Mesenchymal stem cell (in vitro differentiated cells and primary cell): Measurements from ENCODE around the gene RNF157.

ENCODE experiments used
- DNase-seq: peaks from one replicate; pipeline ENCODE4 v3.0.0-alpha.2; 2013
- H2AFZ ChIP-seq: one replicate; pipeline ENCODE4 v1.6.1; 2013; ENCODE audit warnings: low read depth, mild to moderate bottlenecking, control low read depth, inconsistent platforms, low read length, moderate library complexity
- H2AK5ac ChIP-seq: 2 replicates; pipeline ENCODE4 v1.6.1; 2013; ENCODE audit warnings: low read length, moderate library complexity, mild to moderate bottlenecking, inconsistent platforms; ENCODE audit not compliant: severe bottlenecking
- H2BK120ac ChIP-seq: one replicate; pipeline ENCODE4 v1.6.1; 2013; ENCODE audit warnings: low read depth, mild to moderate bottlenecking, inconsistent platforms, low read length, moderate library complexity
- H2BK12ac ChIP-seq, 2 experiments: one replicate each; pipeline ENCODE4 v1.6.1; 2013; ENCODE audit warnings: inconsistent platforms in 2 of 2, low read length in 2 of 2, mild to moderate bottlenecking in 2 of 2, moderate library complexity in 2 of 2, control low read depth in 1 of 2
- H2BK15ac ChIP-seq: one replicate; pipeline ENCODE4 v1.6.1; 2013; ENCODE audit warnings: mild to moderate bottlenecking, low read depth, inconsistent platforms; ENCODE audit not compliant: poor library complexity, severe bottlenecking
- H2BK5ac ChIP-seq: 2 replicates; pipeline ENCODE4 v1.6.1; 2013; ENCODE audit warnings: low read depth, mild to moderate bottlenecking, low read length, control low read depth, inconsistent platforms; ENCODE audit not compliant: poor library complexity, severe bottlenecking
- H3K14ac ChIP-seq, 2 experiments: one replicate each; pipeline ENCODE4 v1.6.1; 2013; ENCODE audit warnings: inconsistent platforms in 2 of 2, low read length in 2 of 2, control low read depth in 1 of 2, mild to moderate bottlenecking in 1 of 2, moderate library complexity in 1 of 2
- H3K18ac ChIP-seq, 2 experiments: one replicate each; pipeline ENCODE4 v1.6.1; 2013; ENCODE audit warnings: inconsistent platforms in 2 of 2, low read length in 2 of 2, control low read depth in 1 of 2, low read depth in 1 of 2, mild to moderate bottlenecking in 1 of 2
- H3K23ac ChIP-seq, 2 experiments: one replicate each; pipeline ENCODE4 v1.6.1; 2013; ENCODE audit warnings: inconsistent platforms in 2 of 2, low read length in 2 of 2, mild to moderate bottlenecking in 2 of 2, moderate library complexity in 2 of 2, control low read depth in 1 of 2
- H3K27ac ChIP-seq: 2 replicates; pipeline ENCODE4 v1.5.1; 2013; ENCODE audit warnings: mild to moderate bottlenecking, moderate library complexity, low read length, control low read depth, inconsistent platforms; ENCODE audit not compliant: poor library complexity, severe bottlenecking
- H3K27me3 ChIP-seq, 2 experiments: 2 replicates each; pipeline versions ENCODE4 v1.6.1 to v1.7.0; 2013; ENCODE audit warnings: low read length in 2 of 2, mild to moderate bottlenecking in 2 of 2, moderate library complexity in 2 of 2, control low read depth in 1 of 2, inconsistent platforms in 1 of 2; ENCODE audit not compliant: control insufficient read depth in 1 of 2, insufficient read depth in 1 of 2
- H3K36me3 ChIP-seq, 2 experiments: 2 replicates each; pipeline versions ENCODE4 v1.6.1 to v1.7.0; 2013; ENCODE audit warnings: low read length in 2 of 2, control low read depth in 1 of 2, inconsistent platforms in 1 of 2, low read depth in 1 of 2, mild to moderate bottlenecking in 1 of 2; ENCODE audit not compliant: insufficient read depth in 2 of 2, control insufficient read depth in 1 of 2
- H3K4ac ChIP-seq, 2 experiments: one replicate each; pipeline ENCODE4 v1.6.1; 2013; ENCODE audit warnings: inconsistent platforms in 2 of 2, low read length in 2 of 2, mild to moderate bottlenecking in 2 of 2, moderate library complexity in 2 of 2, control low read depth in 1 of 2, low read depth in 1 of 2
- H3K4me1 ChIP-seq: 2 replicates; pipeline ENCODE4 v1.6.1; 2013; ENCODE audit warnings: low read depth, low read length, control low read depth; ENCODE audit not compliant: control insufficient read depth, insufficient read depth
- H3K4me2 ChIP-seq: 2 replicates; pipeline ENCODE4 v1.6.1; 2013; ENCODE audit warnings: low read length, mild to moderate bottlenecking, inconsistent platforms; ENCODE audit not compliant: poor library complexity, severe bottlenecking
- H3K4me3 ChIP-seq, 2 experiments: 2 replicates each; pipeline versions ENCODE4 v1.5.1 to v1.7.0; 2013; ENCODE audit warnings: low read length in 2 of 2, mild to moderate bottlenecking in 2 of 2, control low read depth in 1 of 2, low read depth in 1 of 2; ENCODE audit not compliant: insufficient read depth in 1 of 2
- H3K79me1 ChIP-seq: replicated peaks from 2 replicates; pipeline ENCODE4 v1.6.1; 2013; ENCODE audit warnings: mild to moderate bottlenecking, control low read depth, low read length, inconsistent platforms; ENCODE audit not compliant: poor library complexity, severe bottlenecking
- H3K9ac ChIP-seq: 2 replicates; pipeline ENCODE4 v1.7.0; 2013; ENCODE audit warnings: mild to moderate bottlenecking, low read length, moderate library complexity
- H3K9me3 ChIP-seq: 2 replicates; pipeline ENCODE4 v1.7.0; 2013; ENCODE audit warnings: mild to moderate bottlenecking, low read length; ENCODE audit not compliant: control insufficient read depth
- H4K8ac ChIP-seq: one replicate; pipeline ENCODE4 v1.6.1; 2013; ENCODE audit warnings: inconsistent platforms, mild to moderate bottlenecking, low read length, moderate library complexity
- H4K91ac ChIP-seq: one replicate; pipeline ENCODE4 v1.6.1; 2013; ENCODE audit warnings: mild to moderate bottlenecking, low read length, inconsistent platforms
- WGBS: methylation state at CpG from one replicate; pipeline ENCODE4 v1.1.7; 2013; ENCODE audit warnings: mixed read lengths; 5-methylcytosine and 5-hydroxymethylcytosine counted together

Gene RNF157

DNA sequence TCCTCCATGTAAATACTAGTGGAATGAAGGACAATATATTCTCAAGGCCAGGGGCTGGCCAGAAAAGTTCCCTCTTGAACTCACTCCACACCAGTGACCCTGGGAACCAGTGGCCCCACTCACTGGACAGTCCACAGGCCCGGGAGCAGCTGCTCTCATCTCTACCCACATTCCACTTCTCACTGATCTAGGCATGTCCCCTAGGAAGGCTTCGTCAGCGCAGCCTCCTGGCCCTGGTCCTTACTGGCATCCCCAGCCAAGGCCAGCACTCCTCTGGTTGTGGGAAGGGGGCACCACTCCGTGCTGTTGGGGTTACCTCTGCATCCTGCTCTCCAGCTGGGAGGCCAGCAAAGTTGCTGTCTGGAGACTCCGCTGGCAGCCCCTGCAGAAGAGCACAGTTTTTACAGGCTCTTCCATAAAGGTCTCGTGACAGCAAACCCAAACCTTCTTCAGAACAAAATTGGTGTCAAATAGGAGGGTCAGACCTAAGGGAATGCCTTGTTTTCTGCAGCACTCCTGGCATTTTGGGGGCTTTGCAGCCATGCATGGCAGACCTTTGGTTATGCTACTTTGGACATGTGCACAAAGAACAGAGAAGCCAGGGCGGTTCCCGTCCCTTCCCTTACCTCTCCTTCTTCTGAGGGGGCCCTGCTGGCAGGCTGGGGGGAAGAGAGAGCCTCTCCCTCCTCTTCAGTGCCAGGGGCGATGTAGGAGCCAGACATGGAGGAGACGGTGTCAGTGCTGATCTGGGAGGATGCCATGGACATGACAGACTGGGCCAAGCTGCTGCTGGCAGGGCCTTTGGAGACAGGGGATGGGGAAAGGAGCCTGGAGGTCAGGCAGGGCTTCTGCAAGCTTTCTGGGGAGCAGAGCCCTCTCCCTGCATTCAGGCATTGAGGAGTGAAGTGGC is 85.1 kb downstream of the RNF157 start:
- Histone ChIP-seq H2BK12ac (no peak overlapping the region), H2AFZ (no peak overlapping the region), H2BK15ac (no peak overlapping the region), H3K4ac (no peak overlapping the region), H3K36me3 (peaks cover 0 to 45% of the 10 kb centered on the region in 2 experiments), H3K27ac (no peak overlapping the region), H3K23ac (no peak overlapping the region), H2BK5ac (no peak overlapping the region), H2AK5ac (no peak overlapping the region), H3K9ac (no peak overlapping the region), H4K91ac (no peak overlapping the region), H3K14ac (no peak overlapping the region), H3K9me3 (no peaks in the 10 kb centered on the region), H3K79me1 (no peaks in the 10 kb centered on the region), H4K8ac (no peak overlapping the region), H3K4me3 (no peak overlapping the region), H3K18ac (no peak overlapping the region), H3K4me2 (no peak overlapping the region), H3K27me3 (peaks cover 0 to 38% of the 10 kb centered on the region in 2 experiments), H3K4me1 (no peaks in the 10 kb centered on the region), H2BK120ac (no peak overlapping the region)
- 90% methylated on average over 8 of the region's 10 CpGs for WGBS
- DNase-seq: no peak

DNA sequence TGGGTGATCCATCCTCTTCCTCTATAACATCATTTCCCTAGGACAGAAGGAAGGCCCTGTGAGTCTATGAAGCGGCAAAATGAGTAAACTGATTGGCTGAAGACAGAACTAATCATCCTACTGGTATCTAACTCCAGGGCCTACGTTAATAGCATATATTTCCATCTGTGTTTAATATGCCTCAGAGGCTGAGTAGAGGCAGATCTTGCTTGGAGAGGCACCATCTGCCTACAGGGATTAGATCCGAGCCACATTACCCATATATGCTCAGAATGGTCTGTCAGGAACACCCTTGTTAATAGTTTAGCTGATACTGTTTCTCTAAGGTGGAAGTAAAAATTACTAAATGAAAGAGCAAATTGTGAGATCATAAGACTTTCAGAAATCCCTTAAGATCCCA is 86.0 kb downstream of the RNF157 start:
- H2AK5ac ChIP-seq: no peak overlapping the region
- no peak overlapping the region for H2BK5ac ChIP-seq
- no peak overlapping the region for H3K23ac ChIP-seq
- no peak overlapping the region for H2AFZ ChIP-seq
- no peak overlapping the region for H3K9ac ChIP-seq
- peaks cover 0 to 38% of the 10 kb centered on the region in 2 experiments for H3K27me3 ChIP-seq
- H4K8ac ChIP-seq: no peak overlapping the region
- no peak overlapping the region for H3K4me2 ChIP-seq
- 100% methylated on average over 2 of the region's 3 CpGs for WGBS
- no peak overlapping the region for H3K14ac ChIP-seq
- H2BK120ac ChIP-seq: no peak overlapping the region
- H2BK12ac ChIP-seq: no peak overlapping the region
- no peak overlapping the region for H3K18ac ChIP-seq
- no peaks in the 10 kb centered on the region for H3K4me1 ChIP-seq
- H3K79me1 ChIP-seq: no peaks in the 10 kb centered on the region
- no peaks in the 10 kb centered on the region for H3K9me3 ChIP-seq
- H3K4ac ChIP-seq: no peak overlapping the region
- H3K4me3 ChIP-seq: no peak overlapping the region
- DNase-seq: no peak
- H2BK15ac ChIP-seq: no peak overlapping the region
- no peak overlapping the region for H4K91ac ChIP-seq
- H3K27ac ChIP-seq: no peak overlapping the region
- H3K36me3 ChIP-seq: peaks cover 0 to 45% of the 10 kb centered on the region in 2 experiments

DNA sequence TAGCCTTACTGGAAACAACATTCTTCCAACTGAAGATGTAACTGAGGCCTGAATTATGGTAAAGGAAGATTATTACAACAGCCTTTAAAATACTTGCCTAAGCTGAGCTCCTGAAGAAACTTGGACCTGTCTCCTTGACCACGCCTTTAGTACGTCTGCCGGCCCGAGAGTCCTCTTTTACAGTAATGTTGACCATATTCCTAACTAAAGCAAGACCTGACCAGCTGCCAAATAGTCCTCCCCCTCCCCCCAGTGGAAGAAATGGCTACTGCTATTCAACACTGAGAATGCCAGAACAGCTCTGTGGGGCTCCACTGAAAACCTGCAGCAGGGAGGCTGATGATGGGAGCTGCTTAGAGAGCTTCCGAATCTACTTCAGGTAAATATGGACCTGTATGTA is 86.7 kb downstream of the RNF157 start:
- no peak overlapping the region for H2BK15ac ChIP-seq
- H3K36me3 ChIP-seq: peaks cover 0 to 46% of the 10 kb centered on the region in 2 experiments
- H2AFZ ChIP-seq: no peak overlapping the region
- H3K4me2 ChIP-seq: no peak overlapping the region
- no peak overlapping the region for H3K9ac ChIP-seq
- H3K4ac ChIP-seq: no peak overlapping the region
- no peak overlapping the region for H3K14ac ChIP-seq
- H3K27ac ChIP-seq: no peak overlapping the region
- H3K4me1 ChIP-seq: no peaks in the 10 kb centered on the region
- no peak overlapping the region for H4K8ac ChIP-seq
- H4K91ac ChIP-seq: no peak overlapping the region
- no peak overlapping the region for H2BK5ac ChIP-seq
- no peak overlapping the region for H2AK5ac ChIP-seq
- H3K9me3 ChIP-seq: no peaks in the 10 kb centered on the region
- H3K79me1 ChIP-seq: no peaks in the 10 kb centered on the region
- H2BK120ac ChIP-seq: no peak overlapping the region
- no peak overlapping the region for H3K4me3 ChIP-seq
- no peak overlapping the region for H3K23ac ChIP-seq
- no peak overlapping the region for H3K18ac ChIP-seq
- peak; percentile 27 for DNase-seq
- WGBS: 86% methylated on average over 5 of the region's 5 CpGs
- H2BK12ac ChIP-seq: no peak overlapping the region
- H3K27me3 ChIP-seq: peaks cover 0 to 38% of the 10 kb centered on the region in 2 experiments

DNA sequence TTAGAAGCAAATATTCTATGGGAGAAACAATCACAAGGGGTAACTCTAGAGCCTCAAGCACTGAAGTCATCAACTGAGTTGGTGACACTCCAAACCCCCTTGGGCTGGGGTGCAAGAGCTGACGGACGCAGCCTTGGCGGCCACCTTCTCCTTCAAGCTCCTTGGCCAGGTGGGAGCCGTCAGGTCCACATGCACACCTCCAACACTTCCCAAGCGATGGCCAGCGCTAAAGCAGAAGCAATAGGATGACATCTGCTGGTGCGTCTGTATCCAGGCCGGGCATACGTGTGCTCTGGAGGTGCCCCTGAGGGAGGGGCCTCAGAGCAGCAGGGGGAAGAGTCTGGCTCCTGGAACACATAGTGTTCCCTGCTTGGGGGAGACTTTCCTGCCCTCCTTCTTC is 87.1 kb downstream of the RNF157 start:
- no peak overlapping the region for H2BK15ac ChIP-seq
- DNase-seq: no peak
- no peak overlapping the region for H3K9ac ChIP-seq
- H4K91ac ChIP-seq: no peak overlapping the region
- H3K18ac ChIP-seq: no peak overlapping the region
- H3K27me3 ChIP-seq: peaks cover 0 to 38% of the 10 kb centered on the region in 2 experiments
- no peak overlapping the region for H3K4me2 ChIP-seq
- H2AK5ac ChIP-seq: no peak overlapping the region
- no peak overlapping the region for H2BK120ac ChIP-seq
- no peak overlapping the region for H2AFZ ChIP-seq
- no peaks in the 10 kb centered on the region for H3K79me1 ChIP-seq
- H3K14ac ChIP-seq: no peak overlapping the region
- H2BK12ac ChIP-seq: no peak overlapping the region
- H3K9me3 ChIP-seq: no peaks in the 10 kb centered on the region
- H3K4ac ChIP-seq: no peak overlapping the region
- H3K4me3 ChIP-seq: no peak overlapping the region
- peaks cover 0 to 45% of the 10 kb centered on the region in 2 experiments for H3K36me3 ChIP-seq
- H4K8ac ChIP-seq: no peak overlapping the region
- no peak overlapping the region for H2BK5ac ChIP-seq
- 76% methylated on average over 9 of the region's 9 CpGs for WGBS
- H3K27ac ChIP-seq: no peak overlapping the region
- H3K23ac ChIP-seq: no peak overlapping the region
- H3K4me1 ChIP-seq: no peaks in the 10 kb centered on the region
